ENCODE data around the gene NOS3. TPM values are rescaled to one million over a fixed set of nuclear protein-coding genes. Genes with fewer than 3 reads are reported as not detected.

Gene NOS3
- polyA plus RNA-seq, 3 donors = 0.26 to 0.72 (median 0.39) TPM

DNA sequence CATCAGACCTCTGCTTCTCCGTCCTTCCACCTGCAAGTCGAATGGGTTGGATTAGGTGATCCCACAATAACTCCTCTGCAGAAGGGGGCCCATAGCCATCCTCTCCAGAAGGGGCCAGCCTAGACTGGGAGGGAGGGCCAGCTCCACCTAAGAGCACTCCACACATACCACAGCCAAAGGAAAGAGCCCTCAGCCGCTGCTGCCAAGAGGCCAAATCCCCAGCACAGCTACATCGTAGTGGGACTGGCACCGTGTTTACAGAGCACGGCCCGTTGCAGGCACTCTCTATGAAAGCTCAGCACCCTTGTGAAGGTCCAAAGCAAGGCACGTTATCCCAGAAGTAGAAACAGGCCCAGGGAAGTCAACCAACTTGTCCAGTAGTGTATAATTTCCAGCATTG is 18.1 kb upstream of the NOS3 start:
- peaks cover 0 to 7% of the 10 kb centered on the region in 2 donors for H3K36me3 Mint-ChIP-seq
- DNase-seq = no peak
- H2AFZ ChIP-seq (ENCODE audit: insufficient read depth, low read depth, low read length, poor library complexity, severe bottlenecking) = no peak overlapping the region
- peaks cover 0 to 16% of the 10 kb centered on the region in 2 donors for H3K9me3 ChIP-seq (replicated peaks in 1 of 2; ENCODE audit: control insufficient read depth in 1 of 2, insufficient read depth in 1 of 2, low read length in 2 of 2)
- H3K9ac ChIP-seq (ENCODE audit: insufficient read depth, low read length, poor library complexity, severe bottlenecking) = no peak overlapping the region
- 96% methylated on average over 5 of the region's 8 CpGs for WGBS (ENCODE audit: insufficient coverage)
- peak overlapping the region in 1 of 2 donors; percentile 47 for H3K4me3 Mint-ChIP-seq
- H3K4me3 ChIP-seq (replicated peaks in 1 of 3; ENCODE audit: low read depth in 2 of 3, low read length in 3 of 3) = no peak overlapping the region
- no peaks in the 10 kb centered on the region for H3K36me3 ChIP-seq (replicated peaks in 1 of 2; ENCODE audit: control insufficient read depth in 1 of 2, insufficient read depth in 2 of 2, low read length in 2 of 2)
- H3K4me1 ChIP-seq (ENCODE audit: control insufficient read depth in 1 of 2, insufficient read depth in 2 of 2, low read length in 2 of 2) = peaks cover 3 to 7% of the 10 kb centered on the region in 2 donors
- peaks cover 52 to 81% (median 55%) of the 10 kb centered on the region in 3 donors for H3K27me3 Mint-ChIP-seq (ENCODE audit: low read depth in 3 of 3)
- H3K27ac Mint-ChIP-seq = no peak overlapping the region
- no peaks in the 10 kb centered on the region for H3K79me2 ChIP-seq (ENCODE audit: insufficient read depth, low read length)
- peaks cover 12% of the 10 kb centered on the region for H3K4me1 Mint-ChIP-seq
- H4K20me1 ChIP-seq (ENCODE audit: insufficient read depth, low read length) = no peaks in the 10 kb centered on the region
- H3K27me3 ChIP-seq (ENCODE audit: control insufficient read depth in 2 of 2, insufficient read depth in 2 of 2, low read length in 2 of 2) = peaks cover 19 to 50% of the 10 kb centered on the region in 2 donors
- H3K27ac ChIP-seq (ENCODE audit: low read depth in 1 of 2, low read length in 2 of 2) = no peak overlapping the region
- TF ChIP-seq, protein P1, sequence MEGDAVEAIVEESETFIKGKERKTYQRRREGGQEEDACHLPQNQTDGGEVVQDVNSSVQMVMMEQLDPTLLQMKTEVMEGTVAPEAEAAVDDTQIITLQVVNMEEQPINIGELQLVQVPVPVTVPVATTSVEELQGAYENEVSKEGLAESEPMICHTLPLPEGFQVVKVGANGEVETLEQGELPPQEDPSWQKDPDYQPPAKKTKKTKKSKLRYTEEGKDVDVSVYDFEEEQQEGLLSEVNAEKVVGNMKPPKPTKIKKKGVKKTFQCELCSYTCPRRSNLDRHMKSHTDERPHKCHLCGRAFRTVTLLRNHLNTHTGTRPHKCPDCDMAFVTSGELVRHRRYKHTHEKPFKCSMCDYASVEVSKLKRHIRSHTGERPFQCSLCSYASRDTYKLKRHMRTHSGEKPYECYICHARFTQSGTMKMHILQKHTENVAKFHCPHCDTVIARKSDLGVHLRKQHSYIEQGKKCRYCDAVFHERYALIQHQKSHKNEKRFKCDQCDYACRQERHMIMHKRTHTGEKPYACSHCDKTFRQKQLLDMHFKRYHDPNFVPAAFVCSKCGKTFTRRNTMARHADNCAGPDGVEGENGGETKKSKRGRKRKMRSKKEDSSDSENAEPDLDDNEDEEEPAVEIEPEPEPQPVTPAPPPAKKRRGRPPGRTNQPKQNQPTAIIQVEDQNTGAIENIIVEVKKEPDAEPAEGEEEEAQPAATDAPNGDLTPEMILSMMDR (IDR thresholded peaks at IDR 0.05) = no peak
- intact Hi-C loops (cut with micrococcal nuclease) = no loop called here
- peaks cover 0 to 16% (median 4%) of the 10 kb centered on the region in 7 donors for H3K9me3 Mint-ChIP-seq
- no peak overlapping the region for H3K4me2 ChIP-seq (replicated peaks; ENCODE audit: extremely low read depth, low read length, poor library complexity, severe bottlenecking)

DNA sequence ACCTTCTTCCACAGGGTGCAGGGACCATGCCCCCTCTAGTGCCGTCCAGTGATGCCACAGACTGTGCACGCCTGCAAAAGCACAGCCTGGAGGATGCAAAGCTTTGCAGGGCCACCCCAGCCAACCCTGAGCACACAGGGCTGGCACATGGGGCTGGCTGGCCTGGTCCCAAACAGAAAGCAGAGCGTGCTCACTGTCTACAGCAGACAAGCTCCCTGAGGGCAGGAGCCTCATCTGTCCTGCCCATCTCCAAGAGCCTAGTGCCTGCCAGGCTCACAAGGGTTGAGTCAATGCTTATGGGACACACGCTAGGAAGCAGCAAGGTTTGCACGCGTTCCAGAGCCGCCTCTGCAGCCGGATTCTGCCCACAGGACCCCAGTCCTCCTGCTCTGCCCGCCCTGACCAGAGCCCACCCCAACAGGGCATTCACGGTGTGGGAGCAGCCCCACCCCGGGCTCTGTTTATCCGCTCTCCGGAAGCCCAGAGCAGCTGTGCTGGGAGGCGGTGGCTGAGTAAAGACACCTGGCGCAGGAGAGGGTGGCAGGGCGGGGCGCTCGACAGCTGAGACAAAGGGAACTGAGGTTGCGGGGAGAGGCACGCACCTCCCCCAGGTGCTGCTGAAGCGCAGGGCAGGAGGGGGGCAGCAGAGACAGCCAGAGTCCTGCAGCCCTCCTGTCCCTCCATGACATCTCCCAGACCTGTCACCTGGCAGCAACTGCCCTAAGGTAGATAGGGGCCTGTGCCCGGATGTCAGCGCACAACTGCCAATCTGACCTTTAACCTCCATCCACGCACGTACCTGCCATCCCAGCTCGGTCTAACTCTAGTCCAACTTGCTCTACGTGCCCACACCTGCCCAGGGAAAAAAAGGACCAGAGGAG is 17.0 kb upstream of the NOS3 start:
- WGBS (ENCODE audit: insufficient coverage) = 39% methylated on average over 27 of the region's 27 CpGs
- no peak for DNase-seq
- Histone ChIP-seq H3K4me1 (ENCODE audit: control insufficient read depth in 1 of 2, insufficient read depth in 2 of 2, low read length in 2 of 2) (peaks cover 3 to 7% of the 10 kb centered on the region in 2 donors), H3K9me3 (replicated peaks in 1 of 2; ENCODE audit: control insufficient read depth in 1 of 2, insufficient read depth in 1 of 2, low read length in 2 of 2) (peaks cover 0 to 16% of the 10 kb centered on the region in 2 donors), H3K27ac (ENCODE audit: low read depth in 1 of 2, low read length in 2 of 2) (no peak overlapping the region), H3K4me2 (replicated peaks; ENCODE audit: extremely low read depth, low read length, poor library complexity, severe bottlenecking) (peak overlapping the region; percentile 75), H3K4me3 (replicated peaks in 1 of 3; ENCODE audit: low read depth in 2 of 3, low read length in 3 of 3) (no peak overlapping the region), H4K20me1 (ENCODE audit: insufficient read depth, low read length) (no peaks in the 10 kb centered on the region), H3K79me2 (ENCODE audit: insufficient read depth, low read length) (no peaks in the 10 kb centered on the region), H3K27me3 (ENCODE audit: control insufficient read depth in 2 of 2, insufficient read depth in 2 of 2, low read length in 2 of 2) (peaks cover 22 to 51% of the 10 kb centered on the region in 2 donors), H3K9ac (ENCODE audit: insufficient read depth, low read length, poor library complexity, severe bottlenecking) (no peak overlapping the region), H2AFZ (ENCODE audit: insufficient read depth, low read depth, low read length, poor library complexity, severe bottlenecking) (no peak overlapping the region), H3K36me3 (replicated peaks in 1 of 2; ENCODE audit: control insufficient read depth in 1 of 2, insufficient read depth in 2 of 2, low read length in 2 of 2) (no peaks in the 10 kb centered on the region)
- intact Hi-C loops (cut with micrococcal nuclease) = no loop called here
- Mint-ChIP-seq H3K4me3 (peak overlapping the region; percentile 54 to 85), H3K36me3 (peaks cover 0 to 7% of the 10 kb centered on the region in 2 donors), H3K9me3 (peaks cover 0 to 18% (median 6%) of the 10 kb centered on the region in 7 donors), H3K4me1 (peaks cover 17% of the 10 kb centered on the region), H3K27me3 (ENCODE audit: low read depth in 3 of 3) (peaks cover 54 to 79% (median 55%) of the 10 kb centered on the region in 3 donors), H3K27ac (no peak overlapping the region)
- TF ChIP-seq, protein P1 (IDR thresholded peaks at IDR 0.05) = no peak

Measured in CD14-positive monocyte (primary cell).